ENCODE data around the gene NR6A1.

DNA sequence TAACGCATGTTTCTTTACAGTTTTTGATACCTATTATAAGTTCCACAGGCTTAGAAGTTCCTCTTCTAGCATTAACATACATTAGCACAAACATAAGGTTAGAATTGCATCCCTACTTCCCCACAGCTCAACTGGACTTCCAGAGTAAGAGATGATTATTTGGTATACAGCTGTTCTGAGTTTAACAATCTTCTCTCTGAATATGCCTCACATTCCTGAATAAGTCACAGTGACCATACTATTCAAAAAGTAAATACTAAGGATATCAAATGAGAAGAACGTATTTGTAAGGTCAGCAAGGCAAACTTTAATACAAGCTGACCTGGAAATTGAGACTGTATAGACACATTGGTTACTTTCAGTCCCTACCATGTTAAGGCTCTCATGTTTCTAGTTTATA, 21.3 kb downstream of the NR6A1 start:
- TF ChIP-seq ZNF274 (IDR thresholded peaks at IDR 0.05; ENCODE audit: low read depth, low read length) (no peak), SUZ12 (IDR thresholded peaks at IDR 0.05; ENCODE audit: extremely low read depth, insufficient read depth, insufficient read length) (no peak), YY1 (IDR thresholded peaks at IDR 0.05; ENCODE audit: insufficient read depth, insufficient read length) (no peak)
